ENCODE results near the gene SH3BP4.
A peak's percentile ranks its signal among the peaks of the same experiment; 100 is the strongest.

The SH3BP4 gene

DNA sequence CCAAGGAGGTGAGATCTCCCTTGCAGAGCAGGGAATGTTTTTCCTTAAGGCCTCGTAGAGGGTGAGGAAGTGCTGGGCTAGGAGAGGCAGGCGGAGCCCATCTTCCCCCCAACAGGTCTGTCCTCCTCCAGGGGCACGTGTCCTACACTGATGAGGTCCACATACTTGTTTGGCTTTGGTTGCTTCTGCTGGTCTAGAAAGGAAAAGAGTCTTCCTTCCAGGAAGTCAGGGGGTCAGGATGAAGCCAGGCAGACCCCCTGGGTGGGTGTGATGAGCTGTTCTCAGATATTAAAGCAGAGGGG lies 6.0 kb downstream of the SH3BP4 start:
- Histone ChIP-seq H3K4me1 (ENCODE audit: control insufficient read depth, insufficient read depth, low read length, poor library complexity, severe bottlenecking) (peaks cover 48% of the 10 kb centered on the region), H3K9me3 (ENCODE audit: control insufficient read depth, low read length) (no peaks in the 10 kb centered on the region), H3K36me3 (ENCODE audit: control insufficient read depth, insufficient read depth, low read length) (peaks cover 76% of the 10 kb centered on the region), H3K27ac (ENCODE audit: low read depth, low read length, severe bottlenecking) (no peak overlapping the region), H3K4me3 (ENCODE audit: extremely low read depth, insufficient read depth, low read length, poor library complexity, severe bottlenecking) (no peak overlapping the region)
- WGBS, 2 experiments (ENCODE audit: insufficient coverage in 2 of 2), result 60 to 94% methylated on average over 1 to 2 of the region's 3 CpGs

DNA sequence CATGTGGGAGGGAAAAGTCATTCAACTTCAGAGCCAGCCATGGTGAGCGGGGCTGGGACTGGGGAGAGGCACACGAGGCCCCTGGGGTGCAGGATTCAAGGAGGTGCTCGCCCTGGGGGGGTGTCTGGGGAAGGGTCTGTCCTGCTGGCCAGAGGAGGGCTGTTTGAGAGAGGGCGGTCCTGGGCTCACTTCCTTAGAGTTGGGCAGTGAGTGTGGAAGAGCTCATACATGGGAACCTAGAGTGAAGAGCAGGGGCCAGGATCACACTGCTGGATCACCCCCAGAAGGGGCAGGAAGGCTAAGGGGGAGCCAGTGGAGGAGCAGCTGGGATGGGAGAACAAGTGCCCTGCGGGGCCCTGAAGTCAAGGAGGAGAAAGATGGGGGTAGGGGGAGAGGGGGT lies 6.5 kb downstream of the SH3BP4 start:
- 87 to 97% methylated on average over 4 to 5 of the region's 5 CpGs for WGBS, 2 experiments (ENCODE audit: insufficient coverage in 2 of 2)
- H3K27ac ChIP-seq (ENCODE audit: low read depth, low read length, severe bottlenecking), result no peak overlapping the region
- H3K4me1 ChIP-seq (ENCODE audit: control insufficient read depth, insufficient read depth, low read length, poor library complexity, severe bottlenecking), result peaks cover 52% of the 10 kb centered on the region
- no peak overlapping the region for H3K4me3 ChIP-seq (ENCODE audit: extremely low read depth, insufficient read depth, low read length, poor library complexity, severe bottlenecking)
- no peaks in the 10 kb centered on the region for H3K9me3 ChIP-seq (ENCODE audit: control insufficient read depth, low read length)
- H3K36me3 ChIP-seq (ENCODE audit: control insufficient read depth, insufficient read depth, low read length), result peaks cover 73% of the 10 kb centered on the region

- Histone ChIP-seq H3K4me1 (ENCODE audit: control insufficient read depth, insufficient read depth, low read length, poor library complexity, severe bottlenecking) (peaks cover 58% of the 10 kb centered on the region), H3K27ac (ENCODE audit: low read depth, low read length, severe bottlenecking) (no peak overlapping the region), H3K36me3 (ENCODE audit: control insufficient read depth, insufficient read depth, low read length) (peaks cover 69% of the 10 kb centered on the region), H3K9me3 (ENCODE audit: control insufficient read depth, low read length) (no peaks in the 10 kb centered on the region), H3K4me3 (ENCODE audit: extremely low read depth, insufficient read depth, low read length, poor library complexity, severe bottlenecking) (no peak overlapping the region)
- WGBS, 2 experiments (ENCODE audit: insufficient coverage in 2 of 2), result 91 to 92% methylated on average over 6 of the region's 10 CpGs
Observed at GRCh38 chr2:234958746-234959395, 7.1 kb downstream of the SH3BP4 start.

- H3K4me3 ChIP-seq (ENCODE audit: extremely low read depth, insufficient read depth, low read length, poor library complexity, severe bottlenecking), result no peak overlapping the region
- peaks cover 69% of the 10 kb centered on the region for H3K36me3 ChIP-seq (ENCODE audit: control insufficient read depth, insufficient read depth, low read length)
- peaks cover 60% of the 10 kb centered on the region for H3K4me1 ChIP-seq (ENCODE audit: control insufficient read depth, insufficient read depth, low read length, poor library complexity, severe bottlenecking)
- H3K27ac ChIP-seq (ENCODE audit: low read depth, low read length, severe bottlenecking), result no peak overlapping the region
- H3K9me3 ChIP-seq (ENCODE audit: control insufficient read depth, low read length), result no peaks in the 10 kb centered on the region
- 81 to 87% methylated on average over 7 to 8 of the region's 13 CpGs for WGBS, 2 experiments (ENCODE audit: insufficient coverage in 2 of 2)
Observed at GRCh38 chr2:234960175-234961088, 8.6 kb downstream of the SH3BP4 start.

DNA sequence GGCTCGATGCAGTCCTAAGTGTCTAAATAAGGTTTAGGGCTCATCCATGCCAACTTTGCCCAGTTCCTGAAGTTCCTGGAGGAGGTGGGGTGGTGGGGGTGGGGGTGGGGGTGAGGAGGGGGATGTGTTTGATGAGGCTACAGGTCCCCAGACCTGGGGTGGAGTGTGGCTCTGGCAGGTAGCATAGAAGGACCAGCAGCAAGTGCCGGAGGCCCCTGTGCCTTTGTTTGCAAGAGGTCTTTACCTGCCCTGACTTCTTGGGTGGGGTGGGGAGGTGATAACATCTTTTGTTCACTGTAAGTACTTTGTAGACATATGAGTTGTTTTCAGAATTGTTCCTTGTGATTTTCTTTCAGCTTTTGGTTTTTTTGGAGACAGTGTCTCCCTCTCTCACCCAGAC lies 10.0 kb downstream of the SH3BP4 start:
- peaks cover 70% of the 10 kb centered on the region for H3K36me3 ChIP-seq (ENCODE audit: control insufficient read depth, insufficient read depth, low read length)
- H3K4me1 ChIP-seq (ENCODE audit: control insufficient read depth, insufficient read depth, low read length, poor library complexity, severe bottlenecking), result peaks cover 53% of the 10 kb centered on the region
- H3K27ac ChIP-seq (ENCODE audit: low read depth, low read length, severe bottlenecking), result no peak overlapping the region
- no peak overlapping the region for H3K4me3 ChIP-seq (ENCODE audit: extremely low read depth, insufficient read depth, low read length, poor library complexity, severe bottlenecking)
- 100% methylated on average over 1 of the region's 2 CpGs for WGBS, 2 experiments (ENCODE audit: insufficient coverage in 2 of 2)
- H3K9me3 ChIP-seq (ENCODE audit: control insufficient read depth, low read length), result no peaks in the 10 kb centered on the region

DNA sequence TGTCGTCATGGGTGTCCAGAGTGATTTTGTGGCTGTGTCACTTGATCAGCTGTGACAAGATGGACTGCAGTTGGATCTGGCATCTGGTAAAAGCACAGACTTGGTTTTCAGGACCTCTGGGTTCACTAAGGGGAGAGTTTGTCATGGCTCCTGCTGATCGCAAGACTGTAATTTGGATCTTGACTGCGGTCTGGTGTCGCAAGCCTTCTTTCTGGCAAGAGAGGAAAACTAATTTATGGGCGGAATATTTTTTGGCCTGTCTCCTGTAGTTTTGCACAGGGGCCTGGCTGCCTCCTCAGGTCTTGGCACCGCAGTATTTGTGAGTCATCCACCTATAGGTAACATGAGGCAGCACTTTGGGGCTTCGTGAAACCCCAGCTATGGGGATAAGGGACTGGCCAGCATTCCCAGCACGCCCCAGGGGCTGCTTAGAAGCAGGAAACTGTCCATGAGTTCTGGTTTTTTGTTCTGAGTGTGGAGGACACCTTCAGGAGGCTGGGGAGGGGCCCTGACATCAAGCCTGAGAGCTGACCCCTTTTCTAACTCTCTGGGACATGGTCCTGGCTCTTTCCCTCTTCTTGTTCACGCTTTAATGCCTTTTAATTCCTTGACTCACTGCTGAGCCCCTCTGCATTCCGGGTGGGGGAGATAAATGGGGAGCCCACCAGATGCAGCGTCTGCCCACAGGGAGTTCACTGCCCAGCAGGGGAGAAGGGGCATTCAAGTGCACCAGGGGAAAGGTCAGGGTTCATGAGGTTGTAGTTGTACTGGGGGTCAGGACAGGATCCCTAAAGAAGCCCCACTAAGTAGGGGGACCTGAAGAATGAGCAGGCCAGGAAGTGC lies 12.2 kb downstream of the SH3BP4 start:
- WGBS, 2 experiments (ENCODE audit: insufficient coverage in 2 of 2), result 85 to 93% methylated on average over 7 to 11 of the region's 11 CpGs
- peaks cover 70% of the 10 kb centered on the region for H3K36me3 ChIP-seq (ENCODE audit: control insufficient read depth, insufficient read depth, low read length)
- peak overlapping the region; percentile 53 for H3K27ac ChIP-seq (ENCODE audit: low read depth, low read length, severe bottlenecking)
- H3K4me3 ChIP-seq (ENCODE audit: extremely low read depth, insufficient read depth, low read length, poor library complexity, severe bottlenecking), result no peak overlapping the region
- peaks cover 53% of the 10 kb centered on the region for H3K4me1 ChIP-seq (ENCODE audit: control insufficient read depth, insufficient read depth, low read length, poor library complexity, severe bottlenecking)
- no peaks in the 10 kb centered on the region for H3K9me3 ChIP-seq (ENCODE audit: control insufficient read depth, low read length)

- Histone ChIP-seq H3K27ac (ENCODE audit: low read depth, low read length, severe bottlenecking) (no peak overlapping the region), H3K9me3 (ENCODE audit: control insufficient read depth, low read length) (no peaks in the 10 kb centered on the region), H3K36me3 (ENCODE audit: control insufficient read depth, insufficient read depth, low read length) (peaks cover 64% of the 10 kb centered on the region), H3K4me3 (ENCODE audit: extremely low read depth, insufficient read depth, low read length, poor library complexity, severe bottlenecking) (no peak overlapping the region), H3K4me1 (ENCODE audit: control insufficient read depth, insufficient read depth, low read length, poor library complexity, severe bottlenecking) (peaks cover 57% of the 10 kb centered on the region)
- 79 to 82% methylated on average over 14 to 17 of the region's 18 CpGs for WGBS, 2 experiments (ENCODE audit: insufficient coverage in 2 of 2)
Observed at GRCh38 chr2:234964631-234965461, 13.0 kb downstream of the SH3BP4 start.

GRCh38 chr2:234966340-234966739 lies 14.5 kb downstream of the SH3BP4 start:
- Histone ChIP-seq H3K9me3 (ENCODE audit: control insufficient read depth, low read length) (no peaks in the 10 kb centered on the region), H3K36me3 (ENCODE audit: control insufficient read depth, insufficient read depth, low read length) (peaks cover 67% of the 10 kb centered on the region), H3K27ac (ENCODE audit: low read depth, low read length, severe bottlenecking) (no peak overlapping the region), H3K4me1 (ENCODE audit: control insufficient read depth, insufficient read depth, low read length, poor library complexity, severe bottlenecking) (peaks cover 72% of the 10 kb centered on the region), H3K4me3 (ENCODE audit: extremely low read depth, insufficient read depth, low read length, poor library complexity, severe bottlenecking) (no peak overlapping the region)
- WGBS, 2 experiments (ENCODE audit: insufficient coverage in 2 of 2), result 89 to 98% methylated on average over 5 of the region's 6 CpGs

DNA sequence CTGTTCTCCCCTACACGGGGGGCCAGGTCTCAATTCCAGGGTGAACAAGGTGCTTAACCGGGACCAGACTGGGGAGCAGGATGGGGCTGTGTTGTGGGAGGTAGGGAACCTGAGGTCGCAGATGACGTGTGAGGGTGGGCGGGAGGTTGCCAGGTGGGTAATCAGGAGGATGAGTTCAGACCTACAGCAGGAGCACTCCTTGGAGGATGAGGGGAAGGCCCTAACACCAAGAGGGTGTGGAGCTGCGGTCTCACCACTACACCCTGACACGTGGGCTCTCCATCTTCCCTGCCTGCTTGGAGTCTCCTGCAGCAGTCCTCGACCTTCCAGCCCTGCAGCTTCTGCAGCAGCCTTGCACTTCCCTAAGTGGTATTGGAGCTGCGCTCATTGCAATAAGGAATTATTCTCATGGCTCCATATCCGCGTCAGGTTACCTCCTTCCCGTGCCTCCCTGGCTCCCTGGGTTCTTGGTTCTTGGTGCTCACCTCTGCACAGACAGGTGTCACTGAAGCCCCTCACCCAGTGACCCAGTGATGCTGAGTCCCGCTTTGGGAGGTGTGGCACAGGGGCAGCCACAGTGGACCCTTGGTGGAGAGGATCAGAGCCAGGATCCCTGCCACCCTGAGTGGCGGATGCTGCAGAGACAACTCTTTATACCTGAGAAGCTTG lies 15.5 kb downstream of the SH3BP4 start:
- Histone ChIP-seq H3K4me1 (ENCODE audit: control insufficient read depth, insufficient read depth, low read length, poor library complexity, severe bottlenecking) (peaks cover 79% of the 10 kb centered on the region), H3K36me3 (ENCODE audit: control insufficient read depth, insufficient read depth, low read length) (peaks cover 63% of the 10 kb centered on the region), H3K27ac (ENCODE audit: low read depth, low read length, severe bottlenecking) (no peak overlapping the region)

DNA sequence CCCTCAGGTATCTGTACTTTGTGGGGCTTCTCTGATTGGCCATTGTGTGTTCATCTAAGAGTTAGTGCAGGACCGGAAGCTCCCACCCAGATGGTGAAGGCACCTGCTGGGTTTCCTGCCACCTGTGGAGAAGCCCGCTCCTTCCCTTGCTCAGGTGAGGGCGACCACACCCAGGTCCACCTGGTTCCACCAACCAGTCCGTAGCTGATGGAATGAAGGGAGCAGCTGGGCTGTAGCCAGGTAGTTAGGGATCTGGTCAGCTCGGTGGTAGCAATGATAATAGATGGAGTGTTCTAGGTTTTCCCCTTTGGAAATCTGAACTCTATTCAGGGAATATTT lies 16.0 kb downstream of the SH3BP4 start:
- Histone ChIP-seq H3K36me3 (ENCODE audit: control insufficient read depth, insufficient read depth, low read length) (peaks cover 61% of the 10 kb centered on the region), H3K27ac (ENCODE audit: low read depth, low read length, severe bottlenecking) (no peak overlapping the region), H3K4me3 (ENCODE audit: extremely low read depth, insufficient read depth, low read length, poor library complexity, severe bottlenecking) (no peak overlapping the region), H3K9me3 (ENCODE audit: control insufficient read depth, low read length) (no peaks in the 10 kb centered on the region), H3K4me1 (ENCODE audit: control insufficient read depth, insufficient read depth, low read length, poor library complexity, severe bottlenecking) (peaks cover 80% of the 10 kb centered on the region)
- WGBS, 2 experiments (ENCODE audit: insufficient coverage in 2 of 2), result 86 to 98% methylated on average over 2 to 5 of the region's 5 CpGs

More for the DNA sequence above, 15.5 kb downstream of the SH3BP4 start:
- H3K9me3 ChIP-seq (ENCODE audit: control insufficient read depth, low read length), result no peaks in the 10 kb centered on the region
- H3K4me3 ChIP-seq (ENCODE audit: extremely low read depth, insufficient read depth, low read length, poor library complexity, severe bottlenecking), result no peak overlapping the region
- WGBS, 2 experiments (ENCODE audit: insufficient coverage in 2 of 2), result 91 to 95% methylated on average over 13 to 14 of the region's 14 CpGs
